ENCODE results near the gene LDAH.

The LDAH gene

GRCh38 chr2:20647738-20648137 is 175.2 kb downstream of the LDAH start:
- H3K27ac ChIP-seq (ENCODE audit: poor library complexity, severe bottlenecking) = no peak overlapping the region
- ATAC-seq (ENCODE audit: low read depth) (no peak), DNase-seq (ENCODE audit: low spot score) (no peak)
- H3K4me3 ChIP-seq (ENCODE audit: severe bottlenecking) = no peak overlapping the region
- no peaks in the 10 kb centered on the region for H3K36me3 ChIP-seq (ENCODE audit: low read depth)
- H3K4me1 ChIP-seq (ENCODE audit: insufficient read depth, poor library complexity, severe bottlenecking) = peaks cover 11% of the 10 kb centered on the region
- TF ChIP-seq, protein P1, sequence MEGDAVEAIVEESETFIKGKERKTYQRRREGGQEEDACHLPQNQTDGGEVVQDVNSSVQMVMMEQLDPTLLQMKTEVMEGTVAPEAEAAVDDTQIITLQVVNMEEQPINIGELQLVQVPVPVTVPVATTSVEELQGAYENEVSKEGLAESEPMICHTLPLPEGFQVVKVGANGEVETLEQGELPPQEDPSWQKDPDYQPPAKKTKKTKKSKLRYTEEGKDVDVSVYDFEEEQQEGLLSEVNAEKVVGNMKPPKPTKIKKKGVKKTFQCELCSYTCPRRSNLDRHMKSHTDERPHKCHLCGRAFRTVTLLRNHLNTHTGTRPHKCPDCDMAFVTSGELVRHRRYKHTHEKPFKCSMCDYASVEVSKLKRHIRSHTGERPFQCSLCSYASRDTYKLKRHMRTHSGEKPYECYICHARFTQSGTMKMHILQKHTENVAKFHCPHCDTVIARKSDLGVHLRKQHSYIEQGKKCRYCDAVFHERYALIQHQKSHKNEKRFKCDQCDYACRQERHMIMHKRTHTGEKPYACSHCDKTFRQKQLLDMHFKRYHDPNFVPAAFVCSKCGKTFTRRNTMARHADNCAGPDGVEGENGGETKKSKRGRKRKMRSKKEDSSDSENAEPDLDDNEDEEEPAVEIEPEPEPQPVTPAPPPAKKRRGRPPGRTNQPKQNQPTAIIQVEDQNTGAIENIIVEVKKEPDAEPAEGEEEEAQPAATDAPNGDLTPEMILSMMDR (IDR thresholded peaks at IDR 0.05; ENCODE audit: poor library complexity, severe bottlenecking) = no peak
- no peaks in the 10 kb centered on the region for H3K9me3 ChIP-seq (ENCODE audit: severe bottlenecking)
- no peaks in the 10 kb centered on the region for H3K27me3 ChIP-seq (ENCODE audit: insufficient read depth, poor library complexity, severe bottlenecking)

DNA sequence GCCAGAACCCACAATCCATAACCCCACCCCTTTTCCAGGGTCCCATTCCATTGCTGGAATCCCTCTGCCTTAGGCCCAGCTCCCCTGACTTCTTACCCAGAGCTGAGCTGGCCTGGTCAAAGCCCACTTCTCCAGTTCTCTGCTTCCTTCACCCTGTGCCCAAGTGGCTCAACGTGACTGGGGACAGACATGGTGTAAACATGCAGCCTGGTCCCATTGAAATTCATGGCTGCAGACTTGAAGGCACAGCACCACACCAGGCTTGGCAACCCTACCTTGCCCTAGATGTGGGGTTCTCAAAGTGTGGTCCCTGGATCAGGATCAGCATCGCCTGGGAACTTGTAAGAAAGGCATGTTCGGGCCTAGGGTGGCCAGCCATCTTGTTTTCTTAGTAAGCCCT is 175.7 kb downstream of the LDAH start:
- Histone ChIP-seq H3K27ac (ENCODE audit: poor library complexity, severe bottlenecking) (no peak overlapping the region), H3K4me3 (ENCODE audit: severe bottlenecking) (no peak overlapping the region), H3K27me3 (ENCODE audit: insufficient read depth, poor library complexity, severe bottlenecking) (no peaks in the 10 kb centered on the region), H3K9me3 (ENCODE audit: severe bottlenecking) (no peaks in the 10 kb centered on the region), H3K4me1 (ENCODE audit: insufficient read depth, poor library complexity, severe bottlenecking) (peaks cover 14% of the 10 kb centered on the region), H3K36me3 (ENCODE audit: low read depth) (no peaks in the 10 kb centered on the region)
- TF ChIP-seq, protein P1 (IDR thresholded peaks at IDR 0.05; ENCODE audit: poor library complexity, severe bottlenecking) = no peak
- DNase-seq (ENCODE audit: low spot score) (no peak), ATAC-seq (ENCODE audit: low read depth) (no peak)

DNA sequence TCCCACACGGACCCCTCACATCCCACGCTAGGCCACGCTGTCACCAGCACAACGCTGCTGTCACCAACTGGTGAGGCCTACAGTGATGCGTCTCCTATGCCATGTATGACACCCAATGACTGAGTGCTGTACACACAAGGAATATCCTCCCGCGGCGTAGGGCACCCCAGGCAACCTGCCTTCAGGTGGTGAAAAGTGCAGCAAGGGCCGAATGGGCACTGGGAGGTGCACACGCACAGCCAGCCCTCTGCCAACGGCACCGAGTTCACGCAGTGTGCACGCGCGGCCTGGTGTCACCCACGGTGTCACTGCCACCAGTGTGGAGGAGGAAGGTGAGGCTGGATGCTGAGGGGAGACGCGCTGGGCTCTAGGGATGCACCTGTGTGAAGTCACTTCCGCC is 176.5 kb downstream of the LDAH start:
- Histone ChIP-seq H3K4me1 (ENCODE audit: insufficient read depth, poor library complexity, severe bottlenecking) (peaks cover 20% of the 10 kb centered on the region), H3K4me3 (ENCODE audit: severe bottlenecking) (no peak overlapping the region), H3K36me3 (ENCODE audit: low read depth) (no peaks in the 10 kb centered on the region), H3K9me3 (ENCODE audit: severe bottlenecking) (no peaks in the 10 kb centered on the region), H3K27ac (ENCODE audit: poor library complexity, severe bottlenecking) (no peak overlapping the region), H3K27me3 (ENCODE audit: insufficient read depth, poor library complexity, severe bottlenecking) (no peaks in the 10 kb centered on the region)
- TF ChIP-seq, protein P1 (IDR thresholded peaks at IDR 0.05; ENCODE audit: poor library complexity, severe bottlenecking) = no peak
- DNase-seq (ENCODE audit: low spot score) (no peak), ATAC-seq (ENCODE audit: low read depth) (no peak)

DNA sequence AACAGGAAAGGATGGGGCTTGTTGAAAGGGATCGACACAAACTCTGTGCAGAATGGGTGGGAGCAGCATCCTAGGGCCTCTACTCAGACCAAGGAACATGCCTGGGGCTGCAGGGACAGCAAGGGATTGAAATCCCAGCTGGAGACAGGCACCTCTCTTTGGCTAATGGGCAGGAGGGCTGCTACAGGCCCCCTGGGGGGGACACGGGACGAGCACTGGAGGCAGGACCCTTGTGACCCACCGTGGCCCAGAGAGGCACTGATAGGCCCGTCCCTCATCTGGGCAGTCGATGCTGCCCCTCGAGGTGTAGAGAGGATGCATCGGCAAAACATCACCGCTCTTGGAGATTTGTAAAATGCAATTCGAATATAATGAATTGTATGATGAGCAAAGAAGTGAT is 177.1 kb downstream of the LDAH start:
- Histone ChIP-seq H3K36me3 (ENCODE audit: low read depth) (no peaks in the 10 kb centered on the region), H3K9me3 (ENCODE audit: severe bottlenecking) (no peaks in the 10 kb centered on the region), H3K4me3 (ENCODE audit: severe bottlenecking) (no peak overlapping the region), H3K27ac (ENCODE audit: poor library complexity, severe bottlenecking) (no peak overlapping the region), H3K4me1 (ENCODE audit: insufficient read depth, poor library complexity, severe bottlenecking) (peaks cover 18% of the 10 kb centered on the region), H3K27me3 (ENCODE audit: insufficient read depth, poor library complexity, severe bottlenecking) (no peaks in the 10 kb centered on the region)
- DNase-seq (ENCODE audit: low spot score) = no peak
- TF ChIP-seq, protein P1 (IDR thresholded peaks at IDR 0.05; ENCODE audit: poor library complexity, severe bottlenecking) = no peak
- no peak for ATAC-seq (ENCODE audit: low read depth)

DNA sequence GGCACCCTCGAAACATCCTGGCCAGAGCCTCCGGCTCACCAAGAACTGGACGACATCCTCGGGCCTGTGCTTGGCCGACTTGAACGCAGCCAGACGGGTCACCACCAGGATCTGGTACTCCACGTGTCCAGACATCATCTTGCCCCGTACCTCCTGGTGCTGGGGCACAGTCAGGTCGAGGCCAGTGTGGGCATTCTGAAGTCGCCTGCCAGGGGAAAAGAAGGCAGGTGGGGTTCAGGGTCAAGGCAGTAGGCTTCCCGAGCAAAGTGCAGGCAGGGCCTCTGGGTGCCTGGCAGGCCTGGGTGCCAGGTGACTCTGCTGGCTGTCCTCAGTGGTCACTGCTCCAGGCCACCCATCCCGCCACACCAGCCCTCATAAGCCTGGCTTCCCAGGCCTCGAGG is 177.6 kb downstream of the LDAH start:
- Histone ChIP-seq H3K36me3 (ENCODE audit: low read depth) (no peaks in the 10 kb centered on the region), H3K27ac (ENCODE audit: poor library complexity, severe bottlenecking) (no peak overlapping the region), H3K27me3 (ENCODE audit: insufficient read depth, poor library complexity, severe bottlenecking) (no peaks in the 10 kb centered on the region), H3K9me3 (ENCODE audit: severe bottlenecking) (no peaks in the 10 kb centered on the region), H3K4me3 (ENCODE audit: severe bottlenecking) (no peak overlapping the region), H3K4me1 (ENCODE audit: insufficient read depth, poor library complexity, severe bottlenecking) (peaks cover 18% of the 10 kb centered on the region)
- ATAC-seq (ENCODE audit: low read depth) (no peak), DNase-seq (ENCODE audit: low spot score) (no peak)
- TF ChIP-seq, protein P1 (IDR thresholded peaks at IDR 0.05; ENCODE audit: poor library complexity, severe bottlenecking) = no peak

Measured in RWPE2 (cell line).